Mesendoderm (in vitro differentiated cells): ENCODE results near the gene PIK3R3.

Source experiments
- DNase-seq: peaks from one replicate; pipeline ENCODE4 v3.0.0; 2013
- H2AK5ac ChIP-seq: 2 replicates; pipeline ENCODE4 v1.6.1; 2013; ENCODE audit warnings: low read length, inconsistent platforms
- H2BK120ac ChIP-seq: 2 replicates; pipeline ENCODE4 v1.6.1; 2013; ENCODE audit warnings: low read depth, mild to moderate bottlenecking, low read length, moderate library complexity, mixed read lengths
- H2BK15ac ChIP-seq: replicated peaks from 2 replicates; pipeline ENCODE4 v1.6.1; 2013; ENCODE audit warnings: low read depth, mild to moderate bottlenecking, moderate library complexity
- H2BK5ac ChIP-seq: 2 replicates; pipeline ENCODE4 v1.6.1; 2013; ENCODE audit warnings: low read length, inconsistent platforms
- H3K18ac ChIP-seq: 2 replicates; pipeline ENCODE4 v1.6.1; 2013; ENCODE audit warnings: mild to moderate bottlenecking, low read length, mixed read lengths
- H3K23ac ChIP-seq: one replicate; pipeline ENCODE4 v1.6.1; 2013; ENCODE audit warnings: low read length
- H3K27ac ChIP-seq: 2 replicates; pipeline ENCODE4 v1.5.1; 2013; ENCODE audit warnings: low read depth, mild to moderate bottlenecking, inconsistent platforms, low read length, moderate library complexity
- H3K27me3 ChIP-seq: 2 replicates; pipeline ENCODE4 v1.6.1; 2013; ENCODE audit warnings: low read length, control low read depth, mild to moderate bottlenecking, inconsistent platforms; ENCODE audit not compliant: insufficient read depth, poor library complexity
- H3K36me3 ChIP-seq: 2 replicates; pipeline ENCODE4 v1.6.1; 2013; ENCODE audit warnings: low read length, inconsistent platforms; ENCODE audit not compliant: control insufficient read depth, insufficient read depth
- H3K4ac ChIP-seq: one replicate; pipeline ENCODE4 v1.6.1; 2013; ENCODE audit warnings: low read depth, mild to moderate bottlenecking, low read length, moderate library complexity
- H3K4me1 ChIP-seq: 2 replicates; pipeline ENCODE4 v1.6.1; 2013; ENCODE audit warnings: low read depth, low read length, inconsistent platforms; ENCODE audit not compliant: control insufficient read depth
- H3K4me2 ChIP-seq: 2 replicates; pipeline ENCODE4 v1.6.1; 2013; ENCODE audit warnings: low read length
- H3K4me3 ChIP-seq: 2 replicates; pipeline ENCODE4 v1.5.1; 2013; ENCODE audit warnings: mild to moderate bottlenecking, low read length
- H3K56ac ChIP-seq: one replicate; pipeline ENCODE4 v1.6.1; 2013; ENCODE audit warnings: low read length
- H3K79me1 ChIP-seq: 2 replicates; pipeline ENCODE4 v1.6.1; 2013; ENCODE audit warnings: low read length, inconsistent platforms
- H3K79me2 ChIP-seq: 2 replicates; pipeline ENCODE4 v1.6.1; 2013; ENCODE audit warnings: mild to moderate bottlenecking, low read length; ENCODE audit not compliant: control insufficient read depth, insufficient read depth
- H3K9ac ChIP-seq: 2 replicates; pipeline ENCODE4 v1.6.1; 2013; ENCODE audit warnings: low read length, inconsistent platforms
- H4K5ac ChIP-seq: one replicate; pipeline ENCODE4 v1.6.1; 2013; ENCODE audit warnings: low read length
- H4K8ac ChIP-seq: one replicate; pipeline ENCODE4 v1.6.1; 2013; ENCODE audit warnings: low read depth, mild to moderate bottlenecking, control low read depth, low read length, moderate library complexity
- WGBS: extraction: QIAGEN DNeasy Blood & Tissue Kit; methylation state at CpG from one replicate; pipeline ENCODE4 v1.1.7; 2013; ENCODE audit warnings: low lambda C conversion rate, missing lambda C conversion rate; ENCODE audit not compliant: insufficient coverage; ENCODE audit errors: extremely low coverage; 5-methylcytosine and 5-hydroxymethylcytosine counted together

Gene PIK3R3

GRCh38 chr1:46175243-46175642 is 42.8 kb upstream of the PIK3R3 start:
- no peak overlapping the region for H3K4me3 ChIP-seq

GRCh38 chr1:46174448-46175231 is 42.2 kb upstream of the PIK3R3 start, which contains the start of gene TSPAN1:
Gene TSPAN1 (plus strand): TSS chr1:46175087. CDS start chr1:46181108, 6,021 bp downstream.
- H3K4me3 ChIP-seq = no peak within 1 kb of the TSS
- peak; percentile 43 for DNase-seq

More at GRCh38 chr1:46175243-46175642, 42.8 kb upstream of the PIK3R3 start:
- Histone ChIP-seq H3K9ac (no peak overlapping the region), H2AK5ac (no peak overlapping the region), H3K23ac (no peak overlapping the region), H2BK5ac (no peak overlapping the region), H3K18ac (peak overlapping the region; percentile 9), H2BK120ac (no peak overlapping the region), H3K36me3 (no peaks in the 10 kb centered on the region), H2BK15ac (no peak overlapping the region), H3K79me1 (no peaks in the 10 kb centered on the region), H3K56ac (no peak overlapping the region), H3K79me2 (no peaks in the 10 kb centered on the region), H3K27ac (no peak overlapping the region), H4K8ac (no peak overlapping the region), H3K4me1 (peaks cover 13% of the 10 kb centered on the region), H4K5ac (no peak overlapping the region), H3K4me2 (no peak overlapping the region), H3K4ac (no peak overlapping the region), H3K27me3 (no peaks in the 10 kb centered on the region)
- no CpG with 5 or more reads among the region's 3 CpGs for WGBS
- DNase-seq = peak; percentile 49

GRCh38 chr1:46173361-46173856 is 41.0 kb upstream of the PIK3R3 start:
- Histone ChIP-seq H2BK15ac (no peak overlapping the region), H3K18ac (no peak overlapping the region), H2BK5ac (no peak overlapping the region), H3K9ac (no peak overlapping the region), H4K5ac (no peak overlapping the region), H3K4me2 (no peak overlapping the region), H3K79me1 (no peaks in the 10 kb centered on the region), H3K27me3 (no peaks in the 10 kb centered on the region), H3K56ac (peak overlapping the region; percentile 19), H3K36me3 (no peaks in the 10 kb centered on the region), H2AK5ac (no peak overlapping the region), H3K27ac (no peak overlapping the region), H3K79me2 (no peaks in the 10 kb centered on the region), H3K23ac (no peak overlapping the region), H3K4me3 (no peak overlapping the region), H3K4me1 (peaks cover 13% of the 10 kb centered on the region), H4K8ac (no peak overlapping the region), H3K4ac (no peak overlapping the region), H2BK120ac (no peak overlapping the region)
- peak; percentile 75 for DNase-seq
- WGBS = no CpG with 5 or more reads among the region's 4 CpGs

More at GRCh38 chr1:46174448-46175231, 42.2 kb upstream of the PIK3R3 start, which contains the start of gene TSPAN1:
- Histone ChIP-seq H3K27ac (no peak within 1 kb of the TSS), H3K4me2 (no peak within 1 kb of the TSS), H3K4ac (no peak within 1 kb of the TSS), H4K8ac (no peak within 1 kb of the TSS), H3K79me2 (no peaks in the 10 kb centered on the region), H2BK15ac (no peak within 1 kb of the TSS), H3K9ac (no peak within 1 kb of the TSS), H3K36me3 (no peaks in the 10 kb centered on the region), H3K4me1 (peaks cover 13% of the 10 kb centered on the region), H3K79me1 (no peaks in the 10 kb centered on the region), H4K5ac (no peak within 1 kb of the TSS), H2BK120ac (no peak within 1 kb of the TSS), H2BK5ac (no peak within 1 kb of the TSS), H3K56ac (peak within 1 kb of the TSS; percentile 52), H3K18ac (peak within 1 kb of the TSS; percentile 9), H3K27me3 (no peaks in the 10 kb centered on the region), H2AK5ac (no peak within 1 kb of the TSS), H3K23ac (no peak within 1 kb of the TSS)
- no CpG with 5 or more reads among the region's 11 CpGs for WGBS

GRCh38 chr1:46172321-46172720 is 39.9 kb upstream of the PIK3R3 start:
- WGBS = no CpG with 5 or more reads among the region's 4 CpGs
- H3K4me2 ChIP-seq = no peak overlapping the region
- no peak overlapping the region for H4K8ac ChIP-seq
- no peak overlapping the region for H2BK15ac ChIP-seq
- H3K18ac ChIP-seq = no peak overlapping the region
- peaks cover 13% of the 10 kb centered on the region for H3K4me1 ChIP-seq
- H3K27me3 ChIP-seq = no peaks in the 10 kb centered on the region
- H3K4me3 ChIP-seq = no peak overlapping the region
- H3K36me3 ChIP-seq = no peaks in the 10 kb centered on the region
- no peaks in the 10 kb centered on the region for H3K79me1 ChIP-seq
- DNase-seq = no peak
- H3K4ac ChIP-seq = no peak overlapping the region
- H2BK5ac ChIP-seq = no peak overlapping the region
- H3K23ac ChIP-seq = no peak overlapping the region
- no peak overlapping the region for H2AK5ac ChIP-seq
- no peak overlapping the region for H2BK120ac ChIP-seq
- H4K5ac ChIP-seq = no peak overlapping the region
- H3K56ac ChIP-seq = no peak overlapping the region
- H3K79me2 ChIP-seq = no peaks in the 10 kb centered on the region
- H3K9ac ChIP-seq = no peak overlapping the region
- no peak overlapping the region for H3K27ac ChIP-seq

- no peak overlapping the region for H3K4me3 ChIP-seq
- no peak overlapping the region for H2BK15ac ChIP-seq
- H3K18ac ChIP-seq = peak overlapping the region; percentile 12
- no peak overlapping the region for H3K27ac ChIP-seq
- no peaks in the 10 kb centered on the region for H3K36me3 ChIP-seq
- peaks cover 15% of the 10 kb centered on the region for H3K4me1 ChIP-seq
- no CpG with 5 or more reads among the region's 6 CpGs for WGBS
- no peak overlapping the region for H3K9ac ChIP-seq
- no peaks in the 10 kb centered on the region for H3K27me3 ChIP-seq
- DNase-seq = peak; percentile 64
- no peak overlapping the region for H3K4ac ChIP-seq
- no peak overlapping the region for H3K23ac ChIP-seq
- no peak overlapping the region for H2AK5ac ChIP-seq
- H3K79me1 ChIP-seq = no peaks in the 10 kb centered on the region
- no peak overlapping the region for H4K5ac ChIP-seq
- no peak overlapping the region for H3K4me2 ChIP-seq
- no peak overlapping the region for H3K56ac ChIP-seq
- H4K8ac ChIP-seq = no peak overlapping the region
- H2BK120ac ChIP-seq = no peak overlapping the region
- H2BK5ac ChIP-seq = no peak overlapping the region
- no peaks in the 10 kb centered on the region for H3K79me2 ChIP-seq
Measured at GRCh38 chr1:46171871-46172270, 39.4 kb upstream of the PIK3R3 start.
